Progenitor cell of endocrine pancreas (in vitro differentiated cells): ENCODE measurements around the gene LYVE1. TPM values are rescaled to one million over a fixed set of nuclear protein-coding genes. Genes with fewer than 3 reads are reported as not detected.

Experiments used
- DNase-seq: peaks from one replicate; pipeline ENCODE4 v3.0.0; 2021; ENCODE audit warnings: low spot score; ENCODE audit not compliant: unreplicated experiment
- H3K27ac Mint-ChIP-seq: 2 replicates; pipeline ENCODE4 v1.8.0; 2021; ENCODE audit warnings: mild to moderate bottlenecking, moderate library complexity, mixed read lengths
- H3K27me3 Mint-ChIP-seq: 2 replicates; pipeline ENCODE4 v1.8.0; 2021; ENCODE audit warnings: mixed read lengths
- H3K36me3 Mint-ChIP-seq: 2 replicates; pipeline ENCODE4 v1.8.0; 2022; ENCODE audit warnings: mixed read lengths; ENCODE audit not compliant: insufficient read depth
- H3K4me1 Mint-ChIP-seq: 2 replicates; pipeline ENCODE4 v1.8.0; 2021; ENCODE audit warnings: low read depth, mixed read lengths
- H3K4me3 Mint-ChIP-seq: 2 replicates; pipeline ENCODE4 v1.8.0; 2021; ENCODE audit warnings: low read depth, mild to moderate bottlenecking, moderate library complexity, mixed read lengths
- H3K9me3 Mint-ChIP-seq: 2 replicates; pipeline ENCODE4 v1.8.0; 2021; ENCODE audit warnings: low read depth, mixed read lengths
- CTCF ChIP-seq: fragments of 200-600 bp; sonication (generic); IDR thresholded peaks from one replicate; pipeline ENCODE4 v1.5.0; 2021; ENCODE audit warnings: antibody characterized with exemption, mild to moderate bottlenecking; ENCODE audit not compliant: unreplicated experiment
- total RNA-seq: library from RNA; stranded (reverse); gene quantifications from 2 replicates; pipeline ENCODE4 v1.2.1, GENCODE V29; 2021

LYVE1 gene
- total RNA-seq, 1 donor from 2014 or later: not detected

GRCh38 chr11:10587388-10587787, 18.9 kb upstream of the LYVE1 start:
- no peak for DNase-seq
- Mint-ChIP-seq H3K4me3 (no peak overlapping the region), H3K27ac (no peak overlapping the region), H3K36me3 (peaks cover 2% of the 10 kb centered on the region), H3K4me1 (no peaks in the 10 kb centered on the region), H3K9me3 (peaks cover 4% of the 10 kb centered on the region), H3K27me3 (peaks cover 4% of the 10 kb centered on the region)
- TF ChIP-seq CTCF: no peak

GRCh38 chr11:10584071-10584501, 15.6 kb upstream of the LYVE1 start:
- Mint-ChIP-seq H3K4me1 (no peaks in the 10 kb centered on the region), H3K27me3 (peaks cover 4% of the 10 kb centered on the region), H3K36me3 (peaks cover 2% of the 10 kb centered on the region), H3K27ac (no peak overlapping the region), H3K9me3 (peaks cover 4% of the 10 kb centered on the region), H3K4me3 (no peak overlapping the region)
- DNase-seq: no peak
- no peak for TF ChIP-seq CTCF

- H3K4me1 Mint-ChIP-seq: no peaks in the 10 kb centered on the region
- no peaks in the 10 kb centered on the region for H3K9me3 Mint-ChIP-seq
- DNase-seq: no peak
- no peak for TF ChIP-seq CTCF
- no peaks in the 10 kb centered on the region for H3K36me3 Mint-ChIP-seq
- H3K27ac Mint-ChIP-seq: no peak overlapping the region
- no peak overlapping the region for H3K4me3 Mint-ChIP-seq
- H3K27me3 Mint-ChIP-seq: peaks cover 4% of the 10 kb centered on the region
These were observed 13.1 kb upstream of the LYVE1 start for GRCh38 chr11:10581481-10582019.

- no peaks in the 10 kb centered on the region for H3K36me3 Mint-ChIP-seq
- H3K4me3 Mint-ChIP-seq: no peak overlapping the region
- H3K27me3 Mint-ChIP-seq: peaks cover 4% of the 10 kb centered on the region
- DNase-seq: no peak
- no peaks in the 10 kb centered on the region for H3K4me1 Mint-ChIP-seq
- no peak overlapping the region for H3K27ac Mint-ChIP-seq
- no peaks in the 10 kb centered on the region for H3K9me3 Mint-ChIP-seq
- no peak for TF ChIP-seq CTCF
These were observed 12.2 kb upstream of the LYVE1 start for GRCh38 chr11:10580623-10581022.

GRCh38 chr11:10579700-10580099, 11.2 kb upstream of the LYVE1 start:
- no peaks in the 10 kb centered on the region for H3K36me3 Mint-ChIP-seq
- DNase-seq: no peak
- no peak overlapping the region for H3K4me3 Mint-ChIP-seq
- no peaks in the 10 kb centered on the region for H3K9me3 Mint-ChIP-seq
- H3K4me1 Mint-ChIP-seq: no peaks in the 10 kb centered on the region
- H3K27me3 Mint-ChIP-seq: peaks cover 4% of the 10 kb centered on the region
- H3K27ac Mint-ChIP-seq: no peak overlapping the region
- no peak for TF ChIP-seq CTCF
